ENCODE measurements around the gene PAK1. TPM values are rescaled to one million over a fixed set of nuclear protein-coding genes. Genes with fewer than 3 reads are reported as not detected.

The PAK1 gene
- total and polyA plus RNA-seq, 2 donors (not counting 3 experiments of a cell fraction or from before 2014, with no cell fraction given): 5.6 to 12.9 TPM

GRCh38 chr11:77425346-77425745 is 48.5 kb downstream of the PAK1 start:
- no TSS peak for BruUV-seq (replicated peaks)
- TF ChIP-seq CTCF (IDR thresholded peaks at IDR 0.05; ENCODE audit: extremely low read depth in 1 of 2, insufficient read depth in 1 of 2, low read depth in 1 of 2, low read length in 2 of 2) (no peak), JUN (IDR thresholded peaks at IDR 0.05; ENCODE audit: borderline replicate concordance, insufficient read depth, insufficient read length, low read depth) (no peak), EZH2 (IDR thresholded peaks at IDR 0.05; ENCODE audit: borderline replicate concordance, low read depth, low read length, severe bottlenecking) (no peak), GATA2 (IDR thresholded peaks at IDR 0.05; ENCODE audit: insufficient read depth, insufficient read length, low read depth, low read length) (no peak), POLR2AphosphoS5 (IDR thresholded peaks at IDR 0.05; ENCODE audit: insufficient read depth, low read depth, low read length) (no peak)
- no peaks in the 10 kb centered on the region for H3K9me3 ChIP-seq (replicated peaks; ENCODE audit: control insufficient read depth, insufficient read depth, low read length)
- H2AFZ ChIP-seq (ENCODE audit: low read depth, low read length): no peak overlapping the region
- no peak overlapping the region for H3K27ac ChIP-seq (ENCODE audit: insufficient read depth, low read depth, low read length)
- ChIA-PET CTCF (interaction anchor here (1.2 to 2.0 kb wide), 2 partner anchors 14 to 123 kb away, joined by 4 to 6 read pairs; no protein-coding TSS in a partner anchor), POLR2A (no interaction called here)
- H3K4me2 ChIP-seq (ENCODE audit: insufficient read depth, low read length): no peak overlapping the region
- intact Hi-C loops (cut with micrococcal nuclease): no loop called here
- H3K79me2 ChIP-seq (ENCODE audit: control insufficient read depth, insufficient read depth, low read length): no peaks in the 10 kb centered on the region
- no peak overlapping the region for H3K4me3 ChIP-seq (replicated peaks in 1 of 3; ENCODE audit: insufficient read depth in 1 of 3, low read depth in 1 of 3, low read length in 3 of 3)
- dilution Hi-C loops (cut with MboI; ENCODE audit: extremely low pct_ligation_motif_present, low sequenced_read_pairs): no loop called here
- H3K36me3 ChIP-seq (ENCODE audit: control insufficient read depth in 2 of 2, extremely low read depth in 1 of 2, insufficient read depth in 2 of 2, low read length in 2 of 2): no peaks in the 10 kb centered on the region
- no peaks in the 10 kb centered on the region for H3K4me1 ChIP-seq (ENCODE audit: control insufficient read depth, extremely low read depth, insufficient read depth, low read length)
- no peak overlapping the region for H3K9ac ChIP-seq (replicated peaks; ENCODE audit: extremely low read depth, insufficient read depth, low read length)
- peaks cover 0 to 6% of the 10 kb centered on the region in 2 experiments for H3K27me3 ChIP-seq (ENCODE audit: control insufficient read depth in 2 of 2, insufficient read depth in 2 of 2, low read length in 2 of 2)
- DNase-seq (ENCODE audit: low read depth, low spot score): no peak
- H4K20me1 ChIP-seq (replicated peaks; ENCODE audit: control insufficient read depth, extremely low read depth, insufficient read depth, low read length): no peaks in the 10 kb centered on the region
- no peaks in the 10 kb centered on the region for H3K9me1 ChIP-seq (replicated peaks; ENCODE audit: control insufficient read depth, extremely low read depth, insufficient read depth, low read length)
- FAIRE-seq: no peak

GRCh38 chr11:77424644-77425043 is 49.2 kb downstream of the PAK1 start:
- Histone ChIP-seq H2AFZ (ENCODE audit: low read depth, low read length) (no peak overlapping the region), H3K79me2 (ENCODE audit: control insufficient read depth, insufficient read depth, low read length) (no peaks in the 10 kb centered on the region), H3K4me3 (replicated peaks in 1 of 3; ENCODE audit: insufficient read depth in 1 of 3, low read depth in 1 of 3, low read length in 3 of 3) (no peak overlapping the region), H3K9ac (replicated peaks; ENCODE audit: extremely low read depth, insufficient read depth, low read length) (no peak overlapping the region), H3K27me3 (ENCODE audit: control insufficient read depth in 2 of 2, insufficient read depth in 2 of 2, low read length in 2 of 2) (peaks cover 0 to 6% of the 10 kb centered on the region in 2 experiments), H3K27ac (ENCODE audit: insufficient read depth, low read depth, low read length) (no peak overlapping the region), H3K4me1 (ENCODE audit: control insufficient read depth, extremely low read depth, insufficient read depth, low read length) (no peaks in the 10 kb centered on the region), H3K4me2 (ENCODE audit: insufficient read depth, low read length) (no peak overlapping the region), H4K20me1 (replicated peaks; ENCODE audit: control insufficient read depth, extremely low read depth, insufficient read depth, low read length) (no peaks in the 10 kb centered on the region), H3K36me3 (ENCODE audit: control insufficient read depth in 2 of 2, extremely low read depth in 1 of 2, insufficient read depth in 2 of 2, low read length in 2 of 2) (no peaks in the 10 kb centered on the region), H3K9me1 (replicated peaks; ENCODE audit: control insufficient read depth, extremely low read depth, insufficient read depth, low read length) (no peaks in the 10 kb centered on the region), H3K9me3 (replicated peaks; ENCODE audit: control insufficient read depth, insufficient read depth, low read length) (no peaks in the 10 kb centered on the region)
- intact Hi-C loops (cut with micrococcal nuclease): no loop called here
- dilution Hi-C loops (cut with MboI; ENCODE audit: extremely low pct_ligation_motif_present, low sequenced_read_pairs): no loop called here
- TF ChIP-seq MAX (IDR thresholded peaks at IDR 0.05; ENCODE audit: insufficient read depth, insufficient read length): no peak
- TF ChIP-seq EZH2 (IDR thresholded peaks at IDR 0.05; ENCODE audit: borderline replicate concordance, low read depth, low read length, severe bottlenecking): no peak
- no peak for TF ChIP-seq POLR2A (IDR thresholded peaks at IDR 0.05; ENCODE audit: low read depth, low read length)
- no peak for TF ChIP-seq GATA2 (IDR thresholded peaks at IDR 0.05; ENCODE audit: insufficient read depth, insufficient read length, low read depth, low read length)
- no peak for TF ChIP-seq POLR2AphosphoS5 (IDR thresholded peaks at IDR 0.05; ENCODE audit: insufficient read depth, low read depth, low read length)
- FAIRE-seq: no peak
- CTCF ChIA-PET: no interaction called here
- DNase-seq (ENCODE audit: low read depth, low spot score): no peak
- BruUV-seq (replicated peaks): no TSS peak
- POLR2A ChIA-PET: no interaction called here

All from endothelial cell of umbilical vein (primary cell).